D721Med (cell line): Measurements from ENCODE around the gene CDKN1B.

ENCODE experiments used
- DNase-seq: peaks from one replicate; pipeline ENCODE4 v3.0.0; 2011; ENCODE audit warnings: low spot score; ENCODE audit not compliant: insufficient read length
- FAIRE-seq: peaks from 2 replicates; lab custom pipeline; 2011; peaks lifted over from hg19 to GRCh38; lab: Jason Lieb, UNC
- CTCF ChIP-seq: IDR thresholded peaks from 2 replicates; pipeline ENCODE4 v1.5.1; 2012; ENCODE audit warnings: mild to moderate bottlenecking, control low read depth; ENCODE audit not compliant: insufficient read depth; ENCODE audit errors: missing control alignments

Gene CDKN1B

GRCh38 chr12:12686472-12686871 is 30.7 kb upstream of the CDKN1B start:
- FAIRE-seq (no peak), DNase-seq (no peak)
- TF ChIP-seq CTCF = no peak

GRCh38 chr12:12686925-12687324 is 30.2 kb upstream of the CDKN1B start:
- FAIRE-seq (no peak), DNase-seq (no peak)
- no peak for TF ChIP-seq CTCF

GRCh38 chr12:12689647-12690300 is 27.4 kb upstream of the CDKN1B start:
- TF ChIP-seq CTCF = no peak
- DNase-seq = no peak
- FAIRE-seq = no peak

GRCh38 chr12:12691549-12691948 is 25.6 kb upstream of the CDKN1B start:
- FAIRE-seq (no peak), DNase-seq (no peak)
- no peak for TF ChIP-seq CTCF

DNA sequence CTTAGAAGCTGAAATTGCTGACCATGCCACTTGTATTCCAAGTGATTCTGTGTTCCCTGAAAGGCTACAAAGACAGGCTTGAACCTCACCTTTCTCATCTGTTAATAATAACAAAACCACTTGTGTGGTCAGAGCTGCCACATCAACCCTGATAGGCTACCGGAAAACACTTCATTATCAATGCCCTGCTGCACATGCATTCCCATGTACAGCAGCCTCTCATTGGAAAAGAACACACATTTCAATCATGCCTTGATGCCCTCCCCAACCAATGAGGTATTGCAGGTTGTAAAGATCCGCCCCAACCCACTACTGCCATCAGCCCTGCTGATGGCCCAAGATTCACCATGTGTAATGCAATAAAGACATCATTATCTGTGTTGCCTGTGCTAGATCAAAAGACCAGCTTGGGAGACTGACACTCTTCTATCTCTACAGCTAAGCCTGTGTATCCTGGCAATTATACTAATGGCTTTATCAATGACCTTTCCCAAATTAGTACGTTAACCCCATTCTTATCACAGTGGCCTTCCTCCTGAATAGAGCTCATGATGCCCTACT is 24.0 kb upstream of the CDKN1B start:
- no peak for TF ChIP-seq CTCF
- DNase-seq (no peak), FAIRE-seq (no peak)

DNA sequence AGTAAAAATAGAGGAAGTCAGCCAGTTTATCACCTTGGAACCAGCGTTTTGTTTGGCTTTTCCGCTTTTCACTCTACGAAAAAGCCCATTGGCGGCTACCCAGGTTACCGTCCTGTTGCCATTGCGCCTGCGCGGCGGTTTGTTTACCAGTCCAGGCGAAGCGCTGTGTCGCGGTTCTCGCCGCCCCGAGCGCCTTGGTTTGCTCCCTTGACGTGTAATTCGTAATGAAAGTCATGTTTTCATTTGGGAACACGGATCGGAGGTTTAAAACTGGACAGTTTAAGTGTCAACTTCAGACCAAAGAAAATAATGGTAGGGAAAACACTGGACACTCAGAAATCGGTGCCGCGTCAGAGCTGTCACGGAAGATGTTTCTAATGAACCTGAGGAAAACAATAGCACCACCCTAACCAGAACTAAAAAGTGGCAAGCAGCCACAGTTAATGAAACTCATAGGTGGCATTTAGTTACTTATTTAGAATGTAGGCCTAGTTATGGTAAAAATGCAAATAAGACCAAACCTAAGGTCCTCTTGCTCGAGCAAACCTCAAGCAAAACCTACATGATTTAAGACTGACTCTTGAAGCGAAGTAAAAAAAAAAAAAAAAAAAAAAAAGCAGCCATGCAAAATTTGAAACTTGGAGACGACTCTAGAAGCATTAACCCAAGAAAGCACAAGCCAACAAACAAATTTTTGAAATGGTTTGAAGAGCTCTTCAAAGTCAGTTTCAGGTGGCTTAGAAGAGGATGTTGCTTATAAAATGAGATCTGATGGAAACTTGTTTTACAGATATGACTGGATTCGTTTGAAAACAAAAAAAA is 20.4 kb upstream of the CDKN1B start:
- TF ChIP-seq CTCF = no peak
- FAIRE-seq (no peak), DNase-seq (no peak)
